OCI-LY1 (cell line): Measurements from ENCODE around the gene ATG4D.

Source experiments
- H2AFZ ChIP-seq: fragments of 200-600 bp; sonication (generic), shearing (Covaris generic); 2 replicates; pipeline ENCODE4 v1.6.0; 2014; ENCODE audit warnings: antibody characterized with exemption, mild to moderate bottlenecking, low read length
- H3F3A ChIP-seq: fragments of 200-600 bp; sonication (generic), shearing (Covaris generic); 2 replicates; pipeline ENCODE4 v1.6.0; 2014; ENCODE audit warnings: mild to moderate bottlenecking, antibody characterized with exemption, low read length, moderate library complexity; ENCODE audit not compliant: insufficient read depth
- H3K27ac ChIP-seq: fragments of 200-600 bp; sonication (generic); 2 replicates; pipeline ENCODE4 v1.5.1; 2014; ENCODE audit warnings: low read length, mixed run types, mild to moderate bottlenecking, low read depth; ENCODE audit not compliant: poor library complexity, severe bottlenecking
- H3K27me3 ChIP-seq: fragments of 200-600 bp; sonication (generic); 2 replicates; pipeline ENCODE4 v1.6.0; 2014; ENCODE audit warnings: antibody characterized with exemption, mild to moderate bottlenecking, low read length, moderate library complexity; ENCODE audit not compliant: insufficient read depth
- H3K36me3 ChIP-seq: fragments of 200-600 bp; sonication (generic); 2 replicates; pipeline ENCODE4 v1.6.1; 2014; ENCODE audit warnings: mild to moderate bottlenecking, antibody characterized with exemption, low read length, moderate library complexity, mixed read lengths; ENCODE audit not compliant: insufficient read depth
- H3K4me1 ChIP-seq: fragments of 200-600 bp; sonication (generic); 2 replicates; pipeline ENCODE4 v1.5.1; 2014; ENCODE audit warnings: mild to moderate bottlenecking, low read length, moderate library complexity; ENCODE audit not compliant: insufficient read depth, severe bottlenecking
- H3K4me2 ChIP-seq: fragments of 200-600 bp; sonication (generic), shearing (Covaris generic); 2 replicates; pipeline ENCODE4 v1.6.1; 2014; ENCODE audit warnings: low read length
- H3K4me3 ChIP-seq: fragments of 200-600 bp; sonication (generic); 2 replicates; pipeline ENCODE4 v1.5.1; 2014; ENCODE audit warnings: low read length, low read depth, mild to moderate bottlenecking, mixed read lengths; ENCODE audit not compliant: poor library complexity, severe bottlenecking
- H3K79me2 ChIP-seq: fragments of 200-600 bp; shearing (Covaris generic); 2 replicates; pipeline ENCODE4 v1.6.1; 2016; ENCODE audit warnings: mixed run types, low read length, mixed read lengths; ENCODE audit not compliant: insufficient read depth
- H3K9ac ChIP-seq: fragments of 200-600 bp; sonication (generic), shearing (Covaris generic); 2 replicates; pipeline ENCODE4 v1.6.1; 2014; ENCODE audit warnings: mild to moderate bottlenecking, low read length, mixed read lengths
- H3K9me2 ChIP-seq: fragments of 200-600 bp; sonication (generic), shearing (Covaris generic); 2 replicates; pipeline ENCODE4 v1.6.1; 2014; ENCODE audit warnings: low read depth, mild to moderate bottlenecking, low read length, mixed read lengths
- H3K9me3 ChIP-seq: fragments of 200-600 bp; shearing (Covaris generic); 2 replicates; pipeline ENCODE4 v1.6.1; 2014; ENCODE audit warnings: low read length, mixed read lengths
- H4K20me1 ChIP-seq: fragments of 200-600 bp; sonication (generic), shearing (Covaris generic); 2 replicates; pipeline ENCODE4 v1.6.0; 2016; ENCODE audit warnings: mild to moderate bottlenecking, low read length; ENCODE audit not compliant: insufficient read depth
- CTCF ChIP-seq: fragments of 200-600 bp; sonication (generic), shearing (Covaris generic); IDR thresholded peaks from 2 replicates; pipeline ENCODE4 v1.5.1; 2017; ENCODE audit warnings: mild to moderate bottlenecking, antibody characterized with exemption, low read length, moderate library complexity, mixed read lengths
- EZH2 ChIP-seq: fragments of 200-600 bp; sonication (generic), shearing (Covaris generic); IDR thresholded peaks from 2 replicates; pipeline ENCODE4 v1.8.0; 2017; ENCODE audit warnings: borderline replicate concordance, mixed run types, mild to moderate bottlenecking, antibody characterized with exemption, low read length, moderate library complexity, mixed read lengths

Gene ATG4D

GRCh38 chr19:10508707-10509106, 35.0 kb upstream of the ATG4D start:
- Histone ChIP-seq H3K27me3 (no peaks in the 10 kb centered on the region), H3K9me2 (no peaks in the 10 kb centered on the region), H4K20me1 (no peaks in the 10 kb centered on the region), H3K36me3 (no peaks in the 10 kb centered on the region), H3K9me3 (no peaks in the 10 kb centered on the region), H3K4me2 (no peak overlapping the region), H3K27ac (no peak overlapping the region), H2AFZ (no peak overlapping the region), H3K4me1 (peaks cover 2% of the 10 kb centered on the region), H3K9ac (no peak overlapping the region), H3K4me3 (no peak overlapping the region), H3K79me2 (no peaks in the 10 kb centered on the region), H3F3A (no peaks in the 10 kb centered on the region)
- TF ChIP-seq CTCF (no peak), EZH2 (no peak)

DNA sequence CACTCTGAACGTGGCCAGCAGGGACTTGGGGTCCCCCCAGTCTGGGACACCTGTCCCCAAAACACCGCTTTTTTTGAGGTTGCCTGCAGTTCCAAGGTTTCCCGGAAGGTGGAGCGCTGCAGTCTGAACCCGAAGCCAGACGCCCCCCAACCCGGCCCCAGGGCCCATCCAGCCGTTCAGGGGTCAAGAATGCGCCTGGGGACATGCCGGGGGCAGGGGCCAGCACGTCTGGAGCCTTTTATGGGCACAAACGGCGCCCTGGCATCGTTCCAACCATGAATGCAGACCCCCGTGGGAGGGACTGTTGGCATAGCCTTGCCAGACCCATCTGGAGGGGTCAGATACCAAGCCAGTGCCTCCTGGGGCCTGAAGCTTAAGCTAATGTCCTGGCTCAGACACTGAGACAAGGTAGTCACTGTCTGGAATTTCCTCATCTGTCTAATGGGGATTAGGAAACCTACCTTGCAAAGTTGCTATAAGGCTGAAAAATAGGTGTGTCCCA, 33.4 kb upstream of the ATG4D start:
- H3K9me2 ChIP-seq = no peaks in the 10 kb centered on the region
- no peak overlapping the region for H3K4me3 ChIP-seq
- H3K9me3 ChIP-seq = no peaks in the 10 kb centered on the region
- no peaks in the 10 kb centered on the region for H3K79me2 ChIP-seq
- TF ChIP-seq CTCF = peak; percentile 91
- no peak for TF ChIP-seq EZH2
- no peak overlapping the region for H3K27ac ChIP-seq
- H2AFZ ChIP-seq = no peak overlapping the region
- no peaks in the 10 kb centered on the region for H3K4me1 ChIP-seq
- no peak overlapping the region for H3K9ac ChIP-seq
- H3F3A ChIP-seq = no peaks in the 10 kb centered on the region
- H4K20me1 ChIP-seq = no peaks in the 10 kb centered on the region
- no peaks in the 10 kb centered on the region for H3K27me3 ChIP-seq
- H3K36me3 ChIP-seq = no peaks in the 10 kb centered on the region
- no peak overlapping the region for H3K4me2 ChIP-seq

DNA sequence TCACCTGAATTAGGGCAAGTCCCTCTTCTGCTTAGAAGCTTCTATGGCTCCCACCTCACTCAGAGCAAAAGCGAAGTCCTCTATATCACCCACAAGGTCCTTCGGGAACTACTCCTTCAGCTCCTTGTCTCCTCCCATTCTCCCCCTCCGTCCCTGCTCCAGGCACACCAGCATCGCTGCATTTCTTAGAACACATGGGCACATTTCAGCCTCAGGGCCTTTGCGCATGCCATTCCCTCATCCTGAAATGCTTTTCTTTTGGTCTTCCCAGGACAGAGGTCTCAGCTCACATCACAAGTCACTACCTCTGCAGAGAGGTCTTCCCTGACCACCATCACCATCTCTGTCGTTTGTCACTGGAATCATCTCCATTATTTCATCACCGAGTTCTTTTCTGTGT, 30.5 kb upstream of the ATG4D start:
- H3K79me2 ChIP-seq = no peaks in the 10 kb centered on the region
- no peak overlapping the region for H3K4me2 ChIP-seq
- no peaks in the 10 kb centered on the region for H3K9me2 ChIP-seq
- no peaks in the 10 kb centered on the region for H4K20me1 ChIP-seq
- TF ChIP-seq CTCF (no peak), EZH2 (no peak)
- H3K9me3 ChIP-seq = no peaks in the 10 kb centered on the region
- 0 out of 2 replicates have a peak, but pooled peaks cover 4% of the 10 kb centered on the region for H3K27me3 ChIP-seq
- no peaks in the 10 kb centered on the region for H3K4me1 ChIP-seq
- no peak overlapping the region for H2AFZ ChIP-seq
- H3K27ac ChIP-seq = no peak overlapping the region
- H3K36me3 ChIP-seq = no peaks in the 10 kb centered on the region
- H3F3A ChIP-seq = no peaks in the 10 kb centered on the region
- H3K4me3 ChIP-seq = no peak overlapping the region
- no peak overlapping the region for H3K9ac ChIP-seq
